ENCODE measurements around the gene CDC42EP4. TPM values are rescaled to one million over a fixed set of nuclear protein-coding genes. Genes with fewer than 3 reads are reported as not detected.

The CDC42EP4 gene
- total and polyA plus RNA-seq, 9 of the 15 experiments (the other 6 are each of a cell fraction or from before 2014, with no cell fraction given): 0.65 to 20.8 (median 12.3) TPM

DNA sequence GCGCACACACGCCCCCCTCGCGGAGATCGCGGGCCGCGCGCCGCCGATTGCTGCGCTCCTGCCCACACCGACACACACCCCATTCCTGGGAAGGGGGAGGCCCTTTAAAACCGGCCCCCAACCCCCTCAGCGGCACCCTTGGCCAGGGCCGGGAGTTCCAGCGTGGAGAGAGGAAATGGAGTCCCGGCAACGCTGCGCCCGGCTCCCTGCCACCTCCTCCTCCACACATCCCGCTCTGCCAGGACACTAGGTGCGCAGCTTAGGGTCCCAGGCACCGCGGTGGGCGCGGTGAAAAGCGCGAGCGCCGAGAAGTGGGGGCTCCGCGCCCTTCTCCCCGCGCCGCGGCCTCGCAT lies 397 bp downstream of the CDC42EP4 start:
- FAIRE-seq (no peak), DNase-seq (ENCODE audit: extremely low read depth in 1 of 4, low spot score in 3 of 4) (peak in 2 of 4 experiments; percentile 41 to 52), ATAC-seq (peak; percentile 25)
- ChIA-PET POLR2A (interaction anchor here (1.0 to 1.6 kb wide), 6 partner anchors 8 to 36 kb away, joined by 3 to 7 read pairs (median 6); no protein-coding TSS in a partner anchor), CTCF (ENCODE audit: low intra/inter-chr PET ratio) (interaction anchor here (0.5 to 2.6 kb wide), 3 partner anchors 13 to 89 kb away, joined by 3 to 14 read pairs (median 3); no protein-coding TSS in a partner anchor)
- Histone ChIP-seq H2AFZ (ENCODE audit: low read depth, low read length) (peak overlapping the region; percentile 92), H3K79me2 (ENCODE audit: control insufficient read depth, insufficient read depth, low read length) (peaks cover 43% of the 10 kb centered on the region), H3K4me1 (replicated peaks in 1 of 2; ENCODE audit: control insufficient read depth in 2 of 2, insufficient read depth in 2 of 2, low read length in 2 of 2) (peaks cover 28 to 55% of the 10 kb centered on the region in 2 experiments), H3K36me3 (ENCODE audit: control insufficient read depth, insufficient read depth, low read length) (peaks cover 7% of the 10 kb centered on the region; the same call in 1 of the 3 replicates), H3K4me3 (peak overlapping the region; percentile 77), H3K9me3 (replicated peaks; ENCODE audit: control insufficient read depth, insufficient read depth, low read depth, low read length) (no peaks in the 10 kb centered on the region), H3K4me2 (ENCODE audit: insufficient read depth, low read length) (peak overlapping the region; percentile 81), H3K9ac (ENCODE audit: insufficient read depth in 1 of 2, low read depth in 2 of 2, low read length in 2 of 2) (peak overlapping the region; percentile 69 to 94), H3K9me1 (ENCODE audit: control insufficient read depth, insufficient read depth, low read length) (peaks cover 3% of the 10 kb centered on the region), H4K20me1 (replicated peaks; ENCODE audit: control insufficient read depth, insufficient read depth, low read length) (no peaks in the 10 kb centered on the region), H3K27me3 (ENCODE audit: control insufficient read depth in 2 of 2, insufficient read depth in 2 of 2, low read length in 2 of 2) (no peaks in the 10 kb centered on the region), H3K27ac (ENCODE audit: extremely low read depth, low read depth, low read length) (peak overlapping the region; percentile 70)
- intact Hi-C loops (cut with micrococcal nuclease): loop anchor here (1.0 to 5.0 kb wide), 3 partner anchors 54 to 79 kb away; a partner anchor contains a TSS
- BruUV-seq (replicated peaks): no TSS peak
- in situ Hi-C loops (cut with MboI): no loop called here
- WGBS (ENCODE audit: insufficient coverage, low coverage, missing lambda C conversion rate): 2% methylated on average over 25 of the region's 38 CpGs
- no peak for TF ChIP-seq HMGN3 (IDR thresholded peaks at IDR 0.05; ENCODE audit: borderline replicate concordance, extremely low read depth, insufficient read length, low read depth, low read length)
- no peak for TF ChIP-seq POU5F1 (IDR thresholded peaks at IDR 0.05; ENCODE audit: borderline replicate concordance, low read depth, low read length, partially characterized antibody)
- TF ChIP-seq, protein P1, sequence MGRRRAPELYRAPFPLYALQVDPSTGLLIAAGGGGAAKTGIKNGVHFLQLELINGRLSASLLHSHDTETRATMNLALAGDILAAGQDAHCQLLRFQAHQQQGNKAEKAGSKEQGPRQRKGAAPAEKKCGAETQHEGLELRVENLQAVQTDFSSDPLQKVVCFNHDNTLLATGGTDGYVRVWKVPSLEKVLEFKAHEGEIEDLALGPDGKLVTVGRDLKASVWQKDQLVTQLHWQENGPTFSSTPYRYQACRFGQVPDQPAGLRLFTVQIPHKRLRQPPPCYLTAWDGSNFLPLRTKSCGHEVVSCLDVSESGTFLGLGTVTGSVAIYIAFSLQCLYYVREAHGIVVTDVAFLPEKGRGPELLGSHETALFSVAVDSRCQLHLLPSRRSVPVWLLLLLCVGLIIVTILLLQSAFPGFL (CRISPR knock-in tag; IDR thresholded peaks at IDR 0.05): no peak
- TF ChIP-seq SRSF1 (IDR thresholded peaks at IDR 0.05; ENCODE audit: low read depth, low read length): no peak
- TF ChIP-seq TEAD1 (CRISPR knock-in tag; IDR thresholded peaks at IDR 0.05): peak in 1 of 2 experiments; percentile 69; a peak in 2 of 4 replicates
- no peak for TF ChIP-seq SNIP1 (IDR thresholded peaks at IDR 0.05; ENCODE audit: low read depth)
- TF ChIP-seq NR4A1 (CRISPR knock-in tag; IDR thresholded peaks at IDR 0.05): no peak
- TF ChIP-seq NR4A1 (tag; IDR thresholded peaks at IDR 0.05): no peak
- peak; percentile 83 for TF ChIP-seq SAP30 (IDR thresholded peaks at IDR 0.05; ENCODE audit: borderline replicate concordance, insufficient read depth, low read depth, low read length, poor library complexity, severe bottlenecking)
- peak; percentile 80 for TF ChIP-seq TGIF2 (CRISPR knock-in tag; IDR thresholded peaks at IDR 0.05)
- TF ChIP-seq HDGF (IDR thresholded peaks at IDR 0.05): no peak
- no peak for TF ChIP-seq POLR2G (IDR thresholded peaks at IDR 0.05; ENCODE audit: low read depth, low read length)
- TF ChIP-seq ZNF431 (CRISPR knock-in tag; IDR thresholded peaks at IDR 0.05): 0 out of 2 replicates have a peak, but pooled peaks have one; percentile 4
- TF ChIP-seq HDAC1 (IDR thresholded peaks at IDR 0.05): no peak
- TF ChIP-seq, protein P2, sequence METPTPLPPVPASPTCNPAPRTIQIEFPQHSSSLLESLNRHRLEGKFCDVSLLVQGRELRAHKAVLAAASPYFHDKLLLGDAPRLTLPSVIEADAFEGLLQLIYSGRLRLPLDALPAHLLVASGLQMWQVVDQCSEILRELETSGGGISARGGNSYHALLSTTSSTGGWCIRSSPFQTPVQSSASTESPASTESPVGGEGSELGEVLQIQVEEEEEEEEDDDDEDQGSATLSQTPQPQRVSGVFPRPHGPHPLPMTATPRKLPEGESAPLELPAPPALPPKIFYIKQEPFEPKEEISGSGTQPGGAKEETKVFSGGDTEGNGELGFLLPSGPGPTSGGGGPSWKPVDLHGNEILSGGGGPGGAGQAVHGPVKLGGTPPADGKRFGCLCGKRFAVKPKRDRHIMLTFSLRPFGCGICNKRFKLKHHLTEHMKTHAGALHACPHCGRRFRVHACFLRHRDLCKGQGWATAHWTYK (CRISPR knock-in tag; IDR thresholded peaks at IDR 0.05): no peak
- TF ChIP-seq SLC30A9 (CRISPR knock-in tag; IDR thresholded peaks at IDR 0.05): no peak
- TF ChIP-seq FOXA1 (IDR thresholded peaks at IDR 0.05; ENCODE audit: borderline replicate concordance): no peak
- TF ChIP-seq PRPF4 (IDR thresholded peaks at IDR 0.05; ENCODE audit: insufficient read depth, low read depth, low read length, poor library complexity, severe bottlenecking): no peak
- TF ChIP-seq TAF1 (IDR thresholded peaks at IDR 0.05; ENCODE audit: control insufficient read depth, extremely low read depth, insufficient read depth, low read length, severe bottlenecking): no peak
